Brain microvascular endothelial cell (primary cell): Measurements from ENCODE around the gene ATP8B2.

Experiments used
- DNase-seq: peaks from one replicate; pipeline ENCODE4 v3.0.0-alpha.2; 2020
- H3K27ac ChIP-seq: fragments of 250-450 bp; sonication (Bioruptor Pico); 2 replicates; pipeline ENCODE4 v1.5.1; 2020; ENCODE audit warnings: mild to moderate bottlenecking, moderate library complexity
- H3K27me3 ChIP-seq: fragments of 250-450 bp; sonication (Bioruptor Pico); replicated peaks from 2 replicates; pipeline ENCODE4 v1.5.1; 2020; ENCODE audit warnings: mild to moderate bottlenecking
- H3K36me3 ChIP-seq: fragments of 250-450 bp; sonication (Bioruptor Pico); replicated peaks from 2 replicates; pipeline ENCODE4 v1.5.1; 2020; ENCODE audit warnings: mild to moderate bottlenecking
- H3K4me3 ChIP-seq: 2 replicates; pipeline ENCODE4 v1.5.1; 2011; ENCODE audit warnings: low read depth, mild to moderate bottlenecking, control low read depth, low read length, moderate library complexity
- CTCF ChIP-seq: IDR thresholded peaks from 2 replicates; pipeline ENCODE4 v1.5.1; 2011; ENCODE audit warnings: low read depth, mild to moderate bottlenecking, moderate library complexity, low read length, control low read depth, inconsistent platforms; ENCODE audit errors: missing control alignments
- in situ Hi-C: cut with HindIII; loops from 2 replicates; pipeline ENCODE4 v1.10.0; 2017; ENCODE audit warnings: low sequenced_read_pairs, low pct_ligation_motif_present

ATP8B2 gene

GRCh38 chr1:154329152-154329521 lies 3.8 kb downstream of the ATP8B2 start:
- Histone ChIP-seq H3K27me3 (no peaks in the 10 kb centered on the region), H3K36me3 (peaks cover 32% of the 10 kb centered on the region), H3K4me3 (peak overlapping the region; percentile 41), H3K27ac (no peak overlapping the region)
- peak; percentile 49 for DNase-seq
- in situ Hi-C loops, result loop anchor here (25.0 kb wide), 1 partner anchor 92 kb away; no protein-coding TSS in a partner anchor
- peak; percentile 65 for TF ChIP-seq CTCF

GRCh38 chr1:154329551-154330131 lies 4.3 kb downstream of the ATP8B2 start:
- Histone ChIP-seq H3K4me3 (no peak overlapping the region), H3K36me3 (peaks cover 37% of the 10 kb centered on the region), H3K27ac (no peak overlapping the region), H3K27me3 (no peaks in the 10 kb centered on the region)
- TF ChIP-seq CTCF, result no peak
- DNase-seq, result no peak
- in situ Hi-C loops, result loop anchor here (25.0 kb wide), 1 partner anchor 92 kb away; no protein-coding TSS in a partner anchor

GRCh38 chr1:154330669-154331068 lies 5.3 kb downstream of the ATP8B2 start:
- no peak for DNase-seq
- in situ Hi-C loops, result loop anchor here (25.0 kb wide), 1 partner anchor 93 kb away; no protein-coding TSS in a partner anchor

GRCh38 chr1:154334079-154335024 lies 9.0 kb downstream of the ATP8B2 start:
- Histone ChIP-seq H3K27me3 (no peaks in the 10 kb centered on the region), H3K4me3 (no peak overlapping the region), H3K36me3 (peaks cover 64% of the 10 kb centered on the region), H3K27ac (no peak overlapping the region)
- no peak for TF ChIP-seq CTCF
- no peak for DNase-seq
- in situ Hi-C loops, result loop anchor here (25.0 kb wide), 1 partner anchor 97 kb away; no protein-coding TSS in a partner anchor

More at GRCh38 chr1:154330669-154331068, 5.3 kb downstream of the ATP8B2 start:
- H3K27ac ChIP-seq, result no peak overlapping the region
- peaks cover 45% of the 10 kb centered on the region for H3K36me3 ChIP-seq
- no peak for TF ChIP-seq CTCF
- H3K27me3 ChIP-seq, result no peaks in the 10 kb centered on the region
- no peak overlapping the region for H3K4me3 ChIP-seq

GRCh38 chr1:154335025-154335714 lies 9.8 kb downstream of the ATP8B2 start:
- H3K27ac ChIP-seq, result no peak overlapping the region
- TF ChIP-seq CTCF, result peak; percentile 91
- in situ Hi-C loops, result loop anchor here (25.0 kb wide), 1 partner anchor 98 kb away; no protein-coding TSS in a partner anchor

More at GRCh38 chr1:154335025-154335714, 9.8 kb downstream of the ATP8B2 start:
- Histone ChIP-seq H3K4me3 (no peak overlapping the region), H3K36me3 (peaks cover 73% of the 10 kb centered on the region), H3K27me3 (no peaks in the 10 kb centered on the region)
- DNase-seq, result peak; percentile 78
